GM19438 (cell line): Measurements from ENCODE around the gene DDIT4L.
A peak's percentile ranks its signal among the peaks of the same experiment; 100 is the strongest.
"Not testable (repeated sequence)": the region's sequence is repeated elsewhere in the genome, so short reads cannot be mapped to it uniquely, and the experiment has no call there.

Experiments
- ATAC-seq: cut with Tn5 transposase; IDR thresholded peaks from one replicate; pipeline ENCODE4 v1.9.1; 2021; ENCODE audit warnings: low read depth; ENCODE audit not compliant: unreplicated experiment

DDIT4L gene

DNA sequence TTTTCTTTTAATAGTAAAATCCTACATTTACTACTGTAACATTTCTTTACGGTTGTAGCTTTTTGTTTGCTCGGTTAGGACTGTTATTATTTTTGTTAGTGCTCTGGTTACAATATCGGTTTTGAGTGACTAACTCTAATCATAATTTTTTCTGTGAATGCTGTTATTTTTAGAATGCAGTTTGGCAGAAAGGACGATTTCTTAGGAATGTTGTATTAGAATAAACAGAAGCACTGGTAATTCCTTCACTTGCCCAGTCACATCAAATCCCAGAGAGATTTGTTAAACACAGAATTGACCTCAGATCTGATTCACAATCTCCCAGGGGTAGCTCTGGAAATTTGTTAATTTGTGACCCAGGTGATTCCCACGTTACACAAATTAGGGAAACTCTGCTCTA lies 21.7 kb downstream of the DDIT4L start:
- no peak for ATAC-seq

DNA sequence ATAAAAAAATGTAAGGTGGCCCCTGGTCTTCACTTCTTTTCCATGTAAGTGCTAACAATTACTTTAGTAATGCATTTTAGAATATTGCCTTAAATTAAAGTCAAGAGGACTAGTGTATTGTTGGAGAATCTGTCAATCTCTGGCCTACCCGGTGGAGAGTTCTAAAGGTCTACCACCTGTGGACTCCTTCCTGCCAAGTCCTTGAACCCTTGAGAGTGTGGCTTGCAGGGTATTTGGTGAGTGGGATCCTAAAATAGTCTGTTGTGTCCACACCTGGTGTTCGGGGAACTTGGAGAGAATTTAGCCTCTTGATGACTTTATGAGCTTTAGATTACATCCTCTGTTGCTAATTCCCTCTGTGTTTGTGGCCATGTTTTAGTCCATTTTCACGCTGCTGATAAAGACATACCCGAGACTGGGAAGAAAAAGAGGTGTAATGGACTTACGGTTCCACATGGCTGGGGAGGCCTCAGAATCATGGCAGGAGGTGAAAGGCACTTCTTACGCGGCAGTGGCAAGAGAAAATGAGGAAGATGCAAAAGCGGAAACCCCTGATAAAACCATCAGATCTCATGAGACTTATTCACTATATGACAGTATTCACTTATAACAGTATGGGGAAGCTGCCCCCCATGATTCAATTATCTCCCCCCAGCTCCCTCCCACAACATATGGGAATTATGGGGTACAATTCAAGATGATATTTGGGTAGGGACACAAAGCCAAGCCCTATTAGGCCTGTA lies 23.8 kb downstream of the DDIT4L start:
- ATAC-seq = no peak

DNA sequence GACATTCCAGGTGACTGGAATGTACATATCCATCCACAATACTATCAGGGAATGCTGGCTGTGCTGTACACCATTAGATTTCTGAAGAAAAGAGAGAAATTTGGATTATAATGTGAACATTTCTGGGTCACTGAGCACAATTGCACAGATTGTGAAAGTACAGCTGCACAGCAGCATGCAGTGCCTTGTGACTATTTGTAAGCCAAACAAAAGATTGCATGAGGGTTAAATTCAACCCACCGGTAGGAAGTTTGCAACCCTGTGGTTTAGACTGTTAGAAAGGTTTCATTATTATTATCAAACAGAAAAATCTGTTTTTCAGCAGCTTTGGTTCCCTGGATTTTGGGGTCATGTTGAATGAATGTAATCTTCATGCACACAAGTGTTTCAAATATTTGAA lies 24.5 kb downstream of the DDIT4L start:
- ATAC-seq = no peak

DNA sequence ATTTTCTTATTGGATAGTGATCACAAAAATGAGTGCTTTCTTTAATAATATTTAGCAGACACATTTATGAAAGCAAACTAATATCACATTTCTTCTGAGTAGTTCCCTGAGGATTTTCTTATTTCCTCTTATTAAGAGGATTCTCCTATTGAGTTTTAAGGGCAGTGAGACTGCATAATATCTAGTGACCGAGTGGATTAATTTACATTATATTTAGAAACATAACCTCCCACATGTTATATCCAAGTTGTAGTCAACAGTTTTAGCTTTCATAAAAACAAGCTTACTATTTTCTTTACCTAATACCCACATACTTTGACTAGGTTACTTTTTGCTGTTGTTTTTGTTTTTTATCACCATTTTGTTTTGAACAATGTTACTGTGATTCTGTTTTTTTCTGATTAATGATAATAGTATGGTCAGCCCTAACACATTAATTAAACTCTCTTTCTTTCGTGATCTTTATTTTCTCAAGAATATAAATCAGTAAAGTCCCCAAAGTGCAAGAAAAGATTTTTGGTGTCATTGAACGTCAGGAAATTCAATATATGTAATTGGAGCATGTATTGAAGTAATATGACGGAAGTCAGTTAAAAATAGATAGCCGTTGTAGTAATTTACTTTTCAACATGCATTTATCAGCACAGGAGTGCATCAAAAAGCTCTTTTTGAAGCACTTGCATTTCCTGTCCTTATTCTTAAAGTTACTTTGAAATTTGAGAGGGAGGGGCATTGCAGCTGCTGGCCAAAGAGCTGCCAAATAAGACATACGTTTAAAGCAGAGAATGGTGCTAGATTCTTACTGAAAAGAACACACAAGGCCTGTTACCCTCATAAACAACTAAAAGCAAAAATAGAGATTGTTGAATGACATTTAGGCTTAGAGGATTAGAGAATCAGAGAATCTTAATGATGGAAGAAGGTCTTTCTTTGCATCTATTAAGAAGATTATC lies 25.2 kb downstream of the DDIT4L start:
- ATAC-seq = no peak

DNA sequence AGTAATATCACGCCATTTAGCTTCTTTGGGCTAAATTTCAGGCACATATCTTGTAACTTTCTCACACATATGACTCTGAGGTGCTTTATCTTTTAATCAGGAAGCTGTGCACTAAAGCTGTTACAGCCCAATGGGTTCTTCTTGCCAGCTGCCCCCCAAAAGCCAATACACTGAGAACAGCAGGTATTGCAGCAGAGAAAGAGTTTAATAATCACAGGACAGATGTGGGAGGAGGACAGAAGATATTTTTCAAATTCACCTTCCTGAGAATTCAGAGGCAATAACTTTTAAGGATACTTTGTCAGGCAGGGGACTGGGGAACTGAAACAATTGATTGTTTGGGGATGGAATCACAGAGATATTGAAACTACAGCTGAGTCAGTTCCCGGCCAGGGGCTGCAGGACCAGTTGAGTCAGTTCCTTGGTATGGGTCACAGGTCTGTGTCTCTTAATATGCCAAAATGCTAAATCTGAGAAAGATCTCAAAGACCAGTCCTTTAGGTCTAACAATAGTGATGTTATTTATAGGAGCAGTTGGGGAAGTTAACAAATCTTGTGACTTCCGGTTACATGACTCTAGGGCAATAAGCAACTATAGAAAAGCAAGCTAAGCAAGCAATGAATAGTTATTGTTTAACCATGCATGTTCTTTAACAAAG lies 28.1 kb downstream of the DDIT4L start:
- ATAC-seq = peak; percentile 90

DNA sequence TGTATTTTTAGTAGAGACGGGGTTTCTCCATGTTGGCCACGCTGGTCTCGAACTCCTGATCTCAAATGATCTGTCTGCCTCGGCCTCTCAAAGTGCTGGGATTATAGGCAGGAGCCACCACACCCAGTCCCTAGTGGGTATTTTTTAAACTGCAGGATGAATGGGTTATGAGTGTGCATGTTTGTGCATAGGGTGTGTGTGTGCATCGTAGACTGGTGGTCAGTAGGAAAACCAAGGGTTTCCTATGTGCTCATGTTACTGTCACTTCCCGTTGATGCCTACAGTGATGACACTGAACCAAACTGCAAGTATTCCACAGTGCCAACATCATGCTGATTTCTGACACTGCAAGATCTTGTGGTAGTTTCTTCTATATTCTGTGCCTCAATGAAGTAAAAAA lies 41.1 kb downstream of the DDIT4L start:
- no peak for ATAC-seq

DNA sequence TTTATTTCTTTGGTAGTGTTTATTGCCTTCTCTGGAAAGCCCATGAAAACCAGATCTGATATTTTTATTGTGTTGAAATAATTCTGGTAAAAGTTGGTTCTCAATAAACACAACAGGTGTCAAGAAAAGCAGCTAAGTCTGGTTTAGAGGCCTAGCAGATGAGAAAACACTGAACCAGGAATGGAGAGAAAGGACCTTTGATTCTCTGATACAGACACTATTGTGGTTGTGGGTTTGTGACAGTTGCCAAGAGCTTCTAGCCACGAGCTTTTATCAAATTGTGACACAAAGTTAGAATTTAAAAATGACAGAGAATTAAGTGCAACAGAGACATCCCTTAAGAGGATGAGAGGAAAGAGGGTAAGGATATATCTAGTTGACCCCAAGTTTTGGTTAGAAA lies 42.6 kb downstream of the DDIT4L start:
- ATAC-seq = no peak

DNA sequence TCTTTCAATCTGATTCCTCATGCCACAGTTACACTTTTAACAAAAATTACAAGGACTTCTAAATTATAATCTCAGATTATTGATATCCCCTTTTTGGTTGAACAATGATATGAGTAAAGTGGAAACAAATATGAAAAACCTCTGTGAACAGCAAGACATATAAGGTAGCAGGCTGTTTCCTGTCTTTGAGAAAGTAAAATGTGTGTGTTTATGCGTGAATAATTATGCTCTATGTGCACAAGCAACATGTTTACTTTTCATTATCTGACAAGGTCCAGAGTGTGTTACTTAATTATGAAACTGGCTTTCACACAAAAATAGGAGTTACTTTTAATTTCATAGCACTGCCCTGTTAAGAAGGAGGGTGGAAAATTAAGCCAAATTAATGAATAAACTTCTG lies 43.1 kb downstream of the DDIT4L start:
- no peak for ATAC-seq

DNA sequence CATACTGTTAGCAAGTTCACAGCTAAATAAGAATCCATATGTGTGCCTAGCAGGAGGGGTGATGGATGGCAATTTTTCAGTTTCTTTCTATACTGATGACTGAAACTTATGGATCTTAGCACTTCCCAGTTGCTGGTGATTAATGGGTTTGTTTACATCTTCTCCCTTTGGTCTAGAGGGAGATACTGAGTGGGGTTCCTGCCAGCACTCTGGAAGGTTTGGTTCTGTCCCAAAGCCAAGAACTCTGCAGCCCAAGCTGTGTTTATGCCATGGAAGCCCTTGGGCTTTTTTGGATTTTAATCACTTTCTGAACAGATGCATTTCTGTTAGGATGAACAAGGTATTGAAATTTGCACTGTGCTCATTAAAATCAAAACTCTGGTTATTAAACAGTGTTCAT lies 43.5 kb downstream of the DDIT4L start:
- no peak for ATAC-seq

DNA sequence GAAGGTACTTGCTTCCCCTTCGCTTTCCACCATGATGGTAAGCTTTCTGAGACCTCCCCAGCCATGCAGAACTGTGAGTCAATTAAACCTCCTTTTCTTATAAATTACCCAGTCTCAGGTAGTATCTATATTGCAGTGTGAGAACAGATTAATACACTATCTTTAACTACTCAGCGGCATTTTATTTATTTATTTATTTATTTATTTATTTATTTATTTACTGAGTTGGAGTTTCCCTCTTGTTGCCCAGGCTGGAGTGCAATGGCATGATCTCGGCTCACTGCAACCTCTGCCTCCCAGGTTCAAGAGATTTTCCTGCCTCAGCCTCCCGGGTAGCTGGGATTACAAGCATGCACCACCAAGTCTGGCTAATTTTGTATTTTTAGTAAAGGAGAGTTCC lies 52.9 kb downstream of the DDIT4L start:
- not testable (repeated sequence) for ATAC-seq
